UCSD-AML1 (cell line): ENCODE measurements around the gene FGR.
A peak's percentile ranks its signal among the peaks of the same experiment; 100 is the strongest.
"Not testable (repeated sequence)": the region's sequence is repeated elsewhere in the genome, so short reads cannot be mapped to it uniquely, and the experiment has no call there.

Experiments
- DNase-seq: peaks from one replicate; lab custom pipeline; 2025; ENCODE audit not compliant: unreplicated experiment; lab: John Stamatoyannopoulos, UW

Gene FGR

DNA sequence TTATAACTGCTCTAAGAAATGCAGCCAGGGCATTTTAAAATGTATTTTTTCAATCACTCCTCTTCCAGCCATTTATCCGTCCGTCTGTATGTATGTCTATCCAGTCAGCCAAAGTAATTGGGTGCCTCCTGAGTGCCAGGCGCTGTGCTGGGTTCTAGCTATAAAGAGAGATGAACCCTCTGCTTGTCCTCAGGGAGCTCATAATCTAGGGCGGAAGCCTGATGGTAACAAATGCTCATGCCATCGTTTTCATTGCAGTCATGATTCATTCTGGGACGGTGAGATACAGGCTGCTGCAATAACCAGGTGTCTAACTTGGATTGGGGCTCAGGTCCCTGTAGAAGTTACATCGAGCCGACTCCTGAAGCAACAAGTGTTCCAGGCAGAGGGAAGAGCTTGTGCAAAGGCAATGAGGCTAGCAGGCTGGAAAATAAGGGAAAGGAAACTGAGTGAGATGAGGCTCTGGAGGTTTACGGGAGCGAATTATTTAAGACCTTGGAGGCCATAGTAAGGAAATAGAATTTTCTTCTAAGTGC lies 25.4 kb upstream of the FGR start:
- no peak for DNase-seq

DNA sequence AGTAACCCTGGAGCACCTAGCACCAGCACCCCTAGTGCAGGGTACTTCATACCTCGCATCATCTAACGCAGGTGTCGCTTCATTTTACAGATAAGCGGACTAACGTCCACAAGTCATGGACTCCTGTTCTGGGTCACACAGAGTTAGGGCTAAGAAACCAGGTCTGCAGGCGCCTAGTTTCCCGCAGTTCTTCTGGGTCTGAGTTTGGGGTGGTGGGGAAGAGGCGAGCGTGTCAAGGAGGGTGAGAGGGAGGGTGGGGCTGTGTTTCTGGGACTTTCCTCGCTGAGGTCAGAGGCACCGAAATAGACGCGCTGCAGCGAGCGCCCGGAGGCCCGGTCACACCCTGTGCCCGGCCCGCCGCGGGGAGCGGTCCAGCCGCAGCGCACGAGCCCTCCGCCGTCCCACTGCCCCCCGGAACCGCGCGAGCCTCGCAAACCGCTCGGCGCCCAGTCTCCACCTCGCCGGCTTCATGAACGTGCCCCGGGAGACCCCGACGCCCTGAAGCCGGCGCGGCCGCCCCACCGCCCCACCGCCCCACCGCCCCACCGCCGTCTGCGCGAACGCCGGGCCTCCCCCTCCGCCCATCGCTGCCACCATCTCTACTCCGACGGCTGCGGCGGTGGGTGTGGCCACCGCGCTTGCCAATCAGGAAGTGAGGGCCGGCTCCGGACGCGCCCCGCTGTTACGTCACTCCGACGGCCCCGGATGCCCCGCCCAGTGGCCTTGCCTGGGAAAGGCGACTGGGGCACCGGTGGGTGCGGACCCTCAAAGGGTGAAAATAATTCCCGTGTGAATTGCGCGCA lies 24.7 kb upstream of the FGR start:
- DNase-seq, result peak; percentile 93

DNA sequence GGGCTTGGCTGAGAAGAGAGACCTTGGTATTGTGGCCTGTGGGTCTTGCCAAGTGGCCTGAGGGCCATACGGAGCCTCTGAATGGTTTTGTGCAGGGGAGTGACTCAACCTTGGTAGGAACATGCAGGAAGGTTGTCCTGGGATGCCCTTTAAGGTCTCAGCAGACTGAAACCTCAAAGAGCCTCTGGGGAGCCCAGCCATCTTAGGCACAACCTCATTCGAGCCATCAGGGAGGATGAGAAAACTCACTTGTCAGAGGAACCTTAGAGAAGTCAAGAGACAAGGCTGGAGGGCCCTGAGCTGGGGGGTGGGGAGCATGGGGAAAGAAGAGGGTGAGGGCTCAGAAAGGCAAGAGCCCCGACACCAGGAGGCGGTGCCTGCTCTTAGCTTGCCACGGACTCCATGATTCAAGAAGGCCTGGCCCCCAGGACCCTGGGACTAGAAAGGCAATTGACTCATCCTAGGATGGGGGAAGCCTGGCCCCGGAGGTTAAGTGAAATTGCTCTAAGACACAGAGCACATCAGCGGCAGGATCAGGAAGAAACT lies 24.0 kb upstream of the FGR start:
- peak; percentile 51 for DNase-seq

DNA sequence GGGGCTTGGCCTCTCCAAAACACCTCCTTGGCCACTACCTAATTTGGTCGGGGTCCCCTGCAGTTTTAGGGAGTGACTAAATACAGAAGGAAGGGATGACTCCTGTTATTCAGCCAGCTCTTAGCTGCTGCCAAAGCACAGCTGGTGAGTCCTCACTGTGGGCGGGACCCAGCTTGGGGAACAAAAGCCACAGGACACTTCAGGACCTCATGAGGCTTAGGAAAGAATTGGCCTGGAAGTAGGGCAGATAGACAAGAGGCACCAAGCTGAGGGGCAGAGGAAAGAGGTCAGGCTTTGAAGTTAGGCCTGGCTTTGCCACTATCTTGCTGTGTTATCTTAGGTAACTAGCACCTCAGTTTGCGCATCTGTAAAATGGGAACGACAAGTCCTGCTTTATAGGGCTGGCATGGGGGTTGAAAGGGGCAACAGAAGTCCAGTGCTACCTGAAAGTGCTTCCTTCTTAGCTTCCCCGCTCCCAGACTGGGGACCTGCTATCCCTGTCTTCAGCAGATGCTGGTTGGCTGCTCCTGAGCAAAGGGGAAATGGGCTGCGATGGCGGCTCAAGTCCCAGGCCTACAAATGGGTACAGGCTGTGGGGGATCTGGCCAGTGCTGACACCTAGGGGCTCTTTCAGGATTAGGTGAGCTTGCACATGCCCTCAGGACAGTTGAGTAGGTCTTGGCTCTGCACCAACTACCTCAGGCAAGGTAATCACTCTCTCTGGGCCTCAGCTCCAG lies 21.3 kb upstream of the FGR start:
- peak; percentile 45 for DNase-seq

DNA sequence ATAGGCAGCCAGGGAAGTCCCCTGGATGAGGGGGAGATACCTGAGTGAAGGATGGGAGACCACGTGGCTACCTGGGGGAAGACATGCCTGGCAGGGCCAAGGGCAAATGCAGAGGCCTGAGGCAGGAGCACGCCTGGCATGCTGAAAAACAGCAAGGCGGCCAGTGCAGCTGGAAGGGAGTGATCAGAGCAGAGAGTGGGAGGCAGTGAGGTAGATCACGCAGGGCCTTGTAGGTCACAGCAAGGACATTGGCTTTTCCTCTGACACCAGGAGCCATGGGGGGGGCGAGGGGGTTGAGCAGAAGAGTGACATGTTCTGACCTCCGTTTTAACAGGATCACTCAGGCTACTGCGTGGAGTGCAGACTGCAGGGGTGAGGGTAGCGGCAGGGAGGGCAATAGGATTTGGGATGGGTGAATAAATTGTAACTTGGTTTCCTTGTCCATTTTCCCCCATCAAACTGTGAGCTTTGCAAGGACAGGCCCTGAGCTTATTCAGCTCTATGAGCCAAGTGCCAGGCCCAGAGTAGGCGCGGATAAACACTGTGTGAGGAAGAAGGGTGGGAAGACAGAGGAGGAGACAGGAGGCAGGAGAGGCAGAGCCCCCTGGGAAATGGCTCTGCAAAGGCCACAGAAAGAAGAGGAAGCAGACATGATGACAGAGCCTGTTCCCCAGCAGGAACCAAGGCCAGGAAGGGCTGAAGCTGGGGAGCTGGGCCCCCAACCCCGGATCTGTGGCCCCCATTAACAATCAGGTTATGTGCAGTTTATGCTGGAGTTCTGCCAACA lies 20.4 kb upstream of the FGR start:
- peak; percentile 41 for DNase-seq

DNA sequence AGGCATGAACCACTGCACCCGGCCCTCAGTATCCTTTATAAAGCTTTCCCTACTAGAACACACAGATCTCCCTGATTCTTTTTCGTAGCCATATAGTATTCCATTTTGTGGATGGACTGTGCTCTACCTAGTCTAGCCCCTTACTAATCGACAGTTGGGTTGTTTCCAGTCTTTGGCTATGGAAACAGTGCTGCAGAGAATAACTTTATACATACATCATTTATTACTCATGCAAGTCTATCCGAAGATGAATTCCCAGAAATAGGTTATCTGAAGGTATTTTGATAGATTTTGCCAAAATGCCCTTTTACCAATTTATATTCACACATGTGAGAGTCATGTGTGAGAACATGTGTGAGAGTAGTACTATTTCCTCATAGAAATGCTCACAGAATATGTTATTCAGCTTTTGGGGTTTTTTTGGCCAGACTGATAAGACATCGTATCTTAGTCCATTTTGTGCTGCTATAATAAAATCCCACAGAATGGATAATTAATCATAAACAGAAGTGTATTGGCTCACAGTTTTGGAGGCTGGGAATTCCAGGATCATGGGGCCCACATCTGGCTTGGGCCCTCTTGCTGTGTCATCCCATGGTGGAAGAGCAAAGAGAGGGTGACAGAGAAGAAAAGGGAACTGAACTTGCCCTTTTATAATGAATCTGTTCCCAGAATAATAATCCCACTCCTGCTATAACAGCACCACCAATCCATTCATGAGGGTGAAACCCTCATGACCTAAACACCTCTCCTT lies 17.3 kb upstream of the FGR start:
- no peak for DNase-seq

DNA sequence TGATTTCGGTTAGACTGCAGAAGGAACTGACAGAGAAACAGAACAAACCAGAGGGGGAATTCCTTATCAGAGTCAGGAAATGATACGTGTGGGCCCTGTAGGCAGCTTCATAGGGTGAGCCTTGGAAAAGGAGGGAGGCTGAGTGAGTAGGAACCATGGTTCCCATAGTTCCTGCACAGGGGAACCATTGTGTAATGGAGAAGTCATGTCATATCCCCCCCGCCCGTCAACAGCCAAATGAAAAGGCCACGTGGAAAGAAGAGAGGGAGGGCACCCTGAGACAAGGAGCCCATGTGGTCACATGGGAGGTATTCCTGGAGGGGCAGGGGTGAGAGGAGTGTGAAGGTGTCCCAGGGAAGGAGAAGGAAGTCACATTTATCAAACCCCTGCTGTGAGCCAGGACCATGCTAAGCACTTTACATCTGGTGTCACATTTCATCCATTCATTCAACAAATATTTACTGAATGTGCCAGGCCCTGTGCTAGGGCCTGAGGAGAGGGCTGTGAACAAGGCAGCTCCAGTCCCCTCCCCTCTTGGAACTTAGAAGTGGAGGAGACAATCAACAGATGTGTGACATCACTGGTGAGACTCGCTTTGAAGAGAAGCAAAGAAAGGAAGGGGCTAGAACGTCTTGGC lies 15.7 kb upstream of the FGR start:
- DNase-seq, result peak; percentile 49

DNA sequence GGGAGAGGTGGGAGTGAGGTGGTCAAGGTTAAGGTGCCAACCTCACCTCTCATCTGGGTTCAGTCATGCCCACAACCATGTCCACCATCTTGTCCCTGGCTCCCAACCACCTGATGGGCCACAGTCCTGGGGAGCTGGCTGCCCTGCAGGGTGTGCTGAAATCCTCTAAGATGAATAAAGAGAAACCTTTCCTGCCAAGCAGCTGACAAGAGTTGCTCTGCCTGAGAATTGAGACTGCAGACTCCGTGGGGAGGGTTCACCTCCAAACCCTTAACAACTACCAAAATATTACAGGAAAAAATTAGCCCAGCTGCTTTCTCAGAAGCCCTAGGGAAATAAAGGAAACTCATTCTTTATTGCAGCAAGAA lies 15.2 kb upstream of the FGR start:
- no peak for DNase-seq

DNA sequence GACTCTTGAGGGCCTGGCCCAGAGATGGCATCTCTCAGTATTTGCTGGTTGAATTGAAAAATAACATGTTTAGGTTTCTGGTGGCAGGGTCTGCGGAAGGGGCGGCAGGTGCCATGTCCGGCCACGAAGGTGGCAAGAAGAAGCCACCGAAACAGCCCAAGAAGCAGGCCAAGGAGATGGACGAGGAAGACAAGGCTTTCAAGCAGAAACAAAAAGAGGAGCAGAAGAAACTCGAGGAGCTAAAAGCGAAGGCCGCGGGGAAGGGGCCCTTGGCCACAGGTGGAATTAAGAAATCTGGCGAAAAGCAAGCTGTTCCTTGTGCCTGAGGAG lies 14.3 kb upstream of the FGR start:
- no peak for DNase-seq

DNA sequence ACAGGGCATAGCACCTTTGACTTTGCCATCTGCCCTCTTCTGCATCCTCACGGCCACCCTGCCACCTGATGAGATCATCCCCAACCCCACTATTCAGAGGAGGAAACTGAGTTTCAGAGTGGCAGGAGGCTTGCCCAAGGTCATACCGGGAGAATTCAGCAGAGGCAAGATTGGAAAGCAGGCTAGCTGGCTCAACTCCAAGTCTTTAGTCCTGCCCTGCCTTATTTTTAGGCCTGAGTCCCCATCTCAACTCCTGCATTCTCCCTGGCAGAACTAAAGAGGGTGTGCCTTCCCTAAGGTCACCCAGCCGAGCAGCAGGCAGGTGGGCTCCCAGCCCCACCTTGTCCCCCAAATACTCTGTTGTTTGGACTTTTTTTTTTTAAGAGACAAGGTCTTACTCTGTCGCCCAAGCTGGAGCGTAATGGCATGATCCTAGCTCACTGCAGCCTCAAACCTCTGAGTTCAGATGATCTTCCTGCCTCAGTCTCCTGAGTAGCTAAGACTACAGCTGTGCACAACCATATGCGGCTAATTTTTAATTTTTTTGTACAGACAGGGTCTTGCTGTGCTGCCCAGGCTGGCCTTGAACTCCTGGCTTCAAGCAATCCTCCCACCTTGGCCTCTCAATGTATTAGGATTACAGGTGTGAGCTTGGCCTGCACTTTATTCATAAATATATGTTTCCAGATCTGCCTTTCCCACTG lies 13.8 kb upstream of the FGR start:
- no peak for DNase-seq

DNA sequence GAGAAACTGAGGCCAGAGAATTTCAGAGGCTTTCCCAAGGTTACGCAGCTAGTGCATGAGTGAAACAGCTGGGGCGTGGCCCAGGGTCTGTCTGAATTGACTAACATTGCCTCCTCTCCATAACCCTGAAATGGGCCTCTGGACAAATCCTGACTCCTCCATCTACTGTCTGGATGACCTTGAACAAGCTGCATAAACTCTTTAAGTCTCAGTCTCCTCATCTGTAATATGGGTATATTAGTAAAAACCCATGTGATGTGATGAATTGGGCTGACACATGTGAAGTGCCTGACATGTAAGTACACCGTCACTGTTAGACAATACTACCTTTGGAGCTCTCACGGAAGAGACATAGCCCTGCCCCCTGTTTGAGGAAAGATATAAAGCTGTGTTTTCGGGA lies 12.3 kb upstream of the FGR start:
- no peak for DNase-seq

DNA sequence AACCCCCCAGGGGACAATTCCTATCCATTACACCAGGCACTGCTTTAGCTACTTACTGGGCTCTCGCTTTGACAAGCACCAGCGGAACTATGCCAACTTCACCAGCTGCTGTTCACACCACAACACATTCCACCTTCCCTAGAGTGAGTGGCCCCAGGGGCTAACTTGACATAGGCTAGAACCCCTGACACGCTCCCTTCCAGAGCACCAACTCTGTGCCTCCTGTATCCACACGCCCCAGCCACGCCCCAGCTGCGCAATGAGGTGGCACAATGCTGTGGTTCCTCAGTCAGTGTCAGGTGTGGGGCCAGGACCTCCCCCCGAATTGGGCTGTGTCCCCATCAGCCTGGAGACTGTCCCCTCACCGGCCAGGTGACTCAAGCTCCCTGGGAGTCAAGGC lies 11.7 kb upstream of the FGR start:
- DNase-seq, result no peak

DNA sequence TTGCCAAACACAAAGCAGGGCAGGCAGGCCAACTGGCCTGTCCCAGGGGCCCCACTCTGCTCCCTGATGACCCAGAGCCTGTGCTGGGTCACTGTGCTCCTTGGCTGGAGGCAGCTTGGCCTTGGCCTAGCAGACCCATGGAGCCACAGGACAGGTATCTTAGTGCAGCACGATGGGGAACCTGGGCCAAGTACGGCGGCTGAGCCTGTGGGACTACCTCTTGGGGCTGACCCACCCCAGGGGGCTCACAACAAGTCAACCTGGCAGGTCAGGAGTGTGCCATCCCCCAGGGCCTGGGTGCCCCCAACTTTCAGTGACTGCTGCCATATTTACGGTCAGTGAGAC lies 10.1 kb upstream of the FGR start:
- DNase-seq, result no peak

DNA sequence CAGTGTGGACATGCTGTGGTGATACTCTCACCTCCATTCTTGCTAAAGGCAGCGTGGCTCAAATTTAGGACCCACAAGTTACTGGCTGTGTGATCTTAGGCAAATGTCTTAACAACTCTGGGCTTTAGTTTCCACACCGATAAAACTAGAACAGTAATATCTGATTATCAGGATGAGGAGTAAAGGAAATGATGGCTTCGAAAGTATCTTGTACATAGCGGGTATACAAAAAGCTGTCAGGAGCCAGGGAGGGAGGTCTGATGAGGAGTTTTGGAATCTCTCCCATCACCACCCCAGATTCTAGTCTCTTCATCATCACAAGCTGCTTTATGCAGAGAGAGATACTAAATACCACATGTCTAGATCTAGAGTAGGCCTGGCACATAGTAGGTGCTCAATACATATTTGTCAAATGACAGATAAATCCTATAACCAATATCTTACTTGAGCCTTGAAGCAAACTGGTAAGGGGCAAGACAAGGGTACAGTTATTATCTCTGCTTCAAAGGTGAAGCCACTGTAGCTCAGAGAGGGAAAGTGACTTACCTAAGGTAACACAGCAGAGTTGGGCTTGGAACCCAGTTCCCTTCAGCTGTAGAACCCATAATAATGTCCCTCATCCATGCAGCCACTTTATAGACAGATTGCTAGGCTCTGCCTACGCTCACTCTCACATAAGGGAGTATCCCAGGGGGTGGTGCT lies 9.5 kb upstream of the FGR start:
- no peak for DNase-seq

DNA sequence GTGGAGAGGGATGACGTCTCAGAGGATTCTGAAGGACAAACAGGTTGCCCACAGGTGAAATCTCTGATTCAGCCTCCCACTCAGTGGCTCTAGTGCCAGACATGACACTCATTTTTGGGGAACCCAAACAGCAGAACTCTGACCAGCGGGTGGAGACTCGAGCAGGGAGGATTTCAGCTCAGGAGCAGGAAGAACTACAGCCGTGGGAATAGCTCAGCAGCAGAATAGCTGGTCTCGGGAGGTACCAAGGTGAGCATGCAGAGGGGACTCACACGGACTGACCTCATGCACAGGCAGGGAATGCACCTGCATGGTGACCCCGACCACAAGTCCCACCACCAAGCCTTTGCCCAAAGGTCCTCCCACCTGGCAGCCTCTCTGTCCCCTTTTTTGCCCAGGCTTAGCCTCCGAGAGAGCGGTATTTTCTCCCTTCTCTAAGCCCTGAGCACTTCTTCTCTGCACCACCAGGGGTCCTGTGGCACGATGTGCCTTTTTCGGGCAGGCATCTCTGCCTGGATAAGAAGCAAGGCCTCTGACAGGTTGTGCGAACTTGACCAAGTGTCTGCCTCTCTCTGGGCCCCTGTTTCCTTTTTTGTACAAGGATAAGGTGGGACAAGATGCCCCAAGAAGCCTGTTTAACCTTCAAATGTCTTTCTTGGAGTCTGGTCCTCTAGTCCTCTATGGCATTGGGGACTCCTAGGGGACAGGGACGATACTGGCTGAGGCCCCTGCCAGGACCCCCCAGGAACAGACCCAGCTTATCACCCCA lies 8.8 kb upstream of the FGR start:
- DNase-seq, result peak; percentile 65

DNA sequence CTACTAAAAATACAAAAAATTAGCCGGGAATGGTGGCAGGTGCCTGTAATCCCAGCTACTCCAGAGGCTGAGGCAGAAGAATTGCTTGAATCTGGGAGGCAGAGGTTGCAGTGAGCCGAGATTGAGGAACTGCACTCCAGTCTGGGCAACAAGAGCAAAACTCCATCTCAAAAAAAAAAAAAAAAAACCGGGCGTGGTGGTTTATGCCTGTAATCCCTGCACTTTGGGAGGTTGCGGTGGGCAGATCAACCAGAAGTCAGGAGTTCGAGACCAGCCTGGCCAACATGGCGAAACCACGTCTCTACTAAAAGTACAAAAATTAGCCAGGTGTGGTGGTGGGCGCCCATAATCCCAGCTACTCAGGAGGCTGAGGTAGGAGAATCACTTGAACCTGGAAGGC lies 5.5 kb upstream of the FGR start:
- not testable (repeated sequence) for DNase-seq

DNA sequence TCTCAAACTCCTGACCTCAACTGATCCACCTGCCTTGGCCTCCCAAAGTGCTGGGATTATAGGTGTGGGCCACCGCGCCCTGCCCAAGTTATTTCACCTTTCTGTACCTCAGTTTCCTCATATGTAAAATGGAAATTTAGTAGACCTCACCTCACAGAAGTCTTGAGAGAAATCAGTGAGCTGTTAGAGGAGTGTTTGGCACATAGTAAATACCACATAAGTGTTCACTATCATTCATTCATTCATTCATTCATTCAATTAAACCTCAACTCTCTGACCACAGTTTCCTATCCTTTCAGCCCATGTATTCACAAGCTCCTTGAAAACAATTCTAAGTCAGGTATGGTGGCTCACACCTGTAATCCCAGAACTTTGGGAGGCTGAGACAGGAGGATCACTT lies 3.8 kb upstream of the FGR start:
- DNase-seq, result no peak

DNA sequence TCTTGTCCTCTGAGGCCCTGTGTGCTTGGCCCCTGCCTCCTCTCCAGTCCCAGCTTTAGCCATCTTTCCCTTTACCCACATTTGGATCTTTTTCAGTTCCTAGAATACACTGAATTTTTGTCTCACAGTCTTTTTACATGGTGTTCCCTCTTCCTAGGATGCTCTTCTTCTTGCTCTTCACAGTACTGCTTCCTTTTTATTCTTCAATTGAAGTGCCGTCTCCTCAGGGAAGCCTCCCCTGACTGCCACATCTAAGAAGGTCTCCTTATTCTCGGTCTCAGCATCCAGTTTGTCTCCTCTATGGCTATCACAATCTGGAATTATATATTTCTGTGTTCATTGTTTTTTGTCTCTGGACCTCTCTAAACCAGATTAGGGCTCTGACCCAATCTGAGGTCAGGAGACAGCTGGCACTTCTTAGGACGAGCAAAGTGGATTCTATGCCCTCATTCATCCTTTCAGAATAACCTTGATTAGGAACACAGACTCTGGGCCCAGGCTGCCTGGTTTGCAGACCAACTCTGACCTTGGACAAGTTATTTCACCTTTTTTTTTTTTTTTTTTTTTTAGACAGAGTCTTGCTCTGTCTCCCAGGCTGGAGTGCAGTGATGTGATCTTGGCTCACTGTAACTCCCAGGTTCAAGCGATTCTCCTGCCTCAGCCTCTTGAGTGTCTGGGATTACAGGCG lies 3.2 kb upstream of the FGR start:
- DNase-seq, result no peak
